Neural progenitor cell (in vitro differentiated cells): Measurements from ENCODE around the gene XRCC2. TPM values are rescaled to one million over a fixed set of nuclear protein-coding genes. Genes with fewer than 3 reads are reported as not detected.

Experiments
- DNase-seq: peaks from one replicate; pipeline ENCODE4 v3.0.0-alpha.2; 2016; ENCODE audit warnings: low spot score
- H2AFZ ChIP-seq: fragments of 200-600 bp; sonication (generic); replicated peaks from 2 replicates; pipeline ENCODE4 v1.6.1; 2016; ENCODE audit warnings: antibody characterized with exemption
- H3F3A ChIP-seq: fragments of 200-600 bp; sonication (generic); 2 replicates; pipeline ENCODE4 v1.6.1; 2016; ENCODE audit warnings: antibody characterized with exemption, low read depth
- H3K27ac ChIP-seq: fragments of 200-600 bp; sonication (generic); 2 replicates; pipeline ENCODE4 v1.5.1; 2016; ENCODE audit warnings: mild to moderate bottlenecking
- H3K27me3 ChIP-seq: fragments of 200-600 bp; sonication (generic); 2 replicates; pipeline ENCODE4 v1.6.1; 2016; ENCODE audit warnings: mild to moderate bottlenecking, moderate library complexity
- H3K36me3 ChIP-seq: fragments of 200-600 bp; sonication (generic); 2 replicates; pipeline ENCODE4 v1.5.1; 2016
- H3K4me1 ChIP-seq: fragments of 200-600 bp; sonication (generic); 2 replicates; pipeline ENCODE4 v1.6.1; 2016; ENCODE audit warnings: mixed run types
- H3K4me2 ChIP-seq: fragments of 200-600 bp; sonication (generic); 2 replicates; pipeline ENCODE4 v1.6.1; 2016
- H3K4me3 ChIP-seq: fragments of 200-600 bp; sonication (generic); 2 replicates; pipeline ENCODE4 v1.5.1; 2016
- H3K79me2 ChIP-seq: fragments of 200-600 bp; sonication (generic); 2 replicates; pipeline ENCODE4 v1.6.1; 2016; ENCODE audit warnings: low read depth
- H3K9ac ChIP-seq: fragments of 200-600 bp; sonication (generic); 2 replicates; pipeline ENCODE4 v1.6.1; 2016
- H3K9me3 ChIP-seq: fragments of 200-600 bp; sonication (generic); 2 replicates; pipeline ENCODE4 v1.5.1; 2016; ENCODE audit warnings: low read depth
- H4K20me1 ChIP-seq: fragments of 200-600 bp; sonication (generic); 2 replicates; pipeline ENCODE4 v1.6.1; 2016; ENCODE audit warnings: low read depth
- H3K27ac Mint-ChIP-seq: 3 replicates; pipeline ENCODE4 v1.8.0; 2021; ENCODE audit warnings: mixed read lengths
- H3K27me3 Mint-ChIP-seq: 2 replicates; pipeline ENCODE4 v1.8.0; 2022; ENCODE audit warnings: low read depth, mild to moderate bottlenecking, inconsistent platforms, moderate library complexity, mixed read lengths; ENCODE audit not compliant: insufficient read depth
- H3K36me3 Mint-ChIP-seq: 3 replicates; pipeline ENCODE4 v1.8.0; 2021; ENCODE audit warnings: mixed read lengths
- H3K4me1 Mint-ChIP-seq: 3 replicates; pipeline ENCODE4 v1.8.0; 2021; ENCODE audit warnings: mixed read lengths
- H3K4me3 Mint-ChIP-seq: 3 replicates; pipeline ENCODE4 v1.8.0; 2021; ENCODE audit warnings: mild to moderate bottlenecking, moderate library complexity, mixed read lengths
- H3K9me3 Mint-ChIP-seq: 3 replicates; pipeline ENCODE4 v1.8.0; 2020; ENCODE audit warnings: mixed read lengths
- CTCF ChIP-seq: fragments of 200-600 bp; sonication (generic); IDR thresholded peaks from 2 replicates; pipeline ENCODE4 v1.5.1; 2017; ENCODE audit warnings: antibody characterized with exemption, mild to moderate bottlenecking
- EZH2 ChIP-seq: fragments of 200-600 bp; sonication (generic); IDR thresholded peaks from 2 replicates; pipeline ENCODE4 v1.6.1; 2017; ENCODE audit warnings: antibody characterized with exemption, mild to moderate bottlenecking, moderate library complexity
- EZH2phosphoT487 ChIP-seq: fragments of 200-600 bp; sonication (generic); IDR thresholded peaks from 2 replicates; pipeline ENCODE4 v1.6.1; 2017; ENCODE audit warnings: antibody characterized with exemption
- total RNA-seq: library from RNA; depleted of rRNA; stranded (reverse); fragments of >200 nt; gene quantifications from 2 replicates; pipeline ENCODE4 v1.2.3, GENCODE V29; 2015; ENCODE audit warnings: low replicate concordance

XRCC2 gene
- total RNA-seq, 1 donor from 2014 or later: 51.6 TPM

- H4K20me1 ChIP-seq: peaks cover 20% of the 10 kb centered on the region
- H3K9me3 Mint-ChIP-seq: no peaks in the 10 kb centered on the region
- no peak for DNase-seq
- H3K27ac ChIP-seq: no peak overlapping the region
- H3K36me3 Mint-ChIP-seq: peaks cover 42% of the 10 kb centered on the region
- no peak overlapping the region for H3K9ac ChIP-seq
- no peak overlapping the region for H3K4me2 ChIP-seq
- peaks cover 2% of the 10 kb centered on the region for H3K27me3 Mint-ChIP-seq
- no peaks in the 10 kb centered on the region for H3K9me3 ChIP-seq
- no peaks in the 10 kb centered on the region for H3K4me1 Mint-ChIP-seq
- no peak for TF ChIP-seq EZH2phosphoT487
- TF ChIP-seq CTCF: no peak
- no peak for TF ChIP-seq EZH2
- H3K4me1 ChIP-seq: no peaks in the 10 kb centered on the region
- H3K36me3 ChIP-seq: peaks cover 13% of the 10 kb centered on the region
- H3K4me3 ChIP-seq: no peak overlapping the region
- H3K79me2 ChIP-seq: peaks cover 94% of the 10 kb centered on the region
- H3K4me3 Mint-ChIP-seq: no peak overlapping the region
- H3K27ac Mint-ChIP-seq: no peak overlapping the region
- no peak overlapping the region for H2AFZ ChIP-seq
- no peaks in the 10 kb centered on the region for H3K27me3 ChIP-seq
- no peaks in the 10 kb centered on the region for H3F3A ChIP-seq
Measured at GRCh38 chr7:152661479-152661878, 14.5 kb downstream of the XRCC2 start.

- Histone ChIP-seq H3K4me2 (no peak overlapping the region), H2AFZ (no peak overlapping the region), H3K36me3 (peaks cover 13% of the 10 kb centered on the region), H4K20me1 (peaks cover 26% of the 10 kb centered on the region), H3K9me3 (no peaks in the 10 kb centered on the region), H3K9ac (no peak overlapping the region), H3K4me3 (no peak overlapping the region), H3K27me3 (no peaks in the 10 kb centered on the region), H3K4me1 (no peaks in the 10 kb centered on the region), H3K27ac (no peak overlapping the region), H3K79me2 (peaks cover 94% of the 10 kb centered on the region), H3F3A (no peaks in the 10 kb centered on the region)
- H3K27me3 Mint-ChIP-seq: peaks cover 2% of the 10 kb centered on the region
- peaks cover 42% of the 10 kb centered on the region for H3K36me3 Mint-ChIP-seq
- no peak for DNase-seq
- H3K27ac Mint-ChIP-seq: no peak overlapping the region
- H3K4me1 Mint-ChIP-seq: no peaks in the 10 kb centered on the region
- H3K9me3 Mint-ChIP-seq: no peaks in the 10 kb centered on the region
- no peak overlapping the region for H3K4me3 Mint-ChIP-seq
- TF ChIP-seq EZH2phosphoT487 (no peak), CTCF (no peak)
Measured at GRCh38 chr7:152660021-152660420, 15.9 kb downstream of the XRCC2 start.

DNA sequence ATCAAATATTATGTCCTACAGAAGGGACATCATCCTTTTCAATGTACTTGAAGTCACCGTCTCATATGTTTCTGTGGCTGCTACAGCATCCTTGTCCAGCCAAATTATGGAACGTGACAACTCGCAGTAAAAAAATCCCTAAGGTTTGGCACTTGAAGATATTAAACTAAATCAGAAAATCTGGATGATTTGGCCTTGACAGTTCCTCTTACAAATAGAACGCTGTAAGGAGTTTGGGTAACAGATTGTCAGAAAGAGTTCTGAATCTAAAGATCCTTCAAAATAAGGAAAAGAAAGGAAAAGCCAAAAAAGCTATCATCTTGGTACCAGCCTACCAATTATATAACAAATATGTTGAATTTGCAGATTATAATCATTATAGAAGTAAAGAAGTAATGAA, 21.0 kb downstream of the XRCC2 start:
- no peak overlapping the region for H3K27ac Mint-ChIP-seq
- no peaks in the 10 kb centered on the region for H3F3A ChIP-seq
- peaks cover 7% of the 10 kb centered on the region for H3K36me3 ChIP-seq
- DNase-seq: no peak
- H3K4me2 ChIP-seq: no peak overlapping the region
- no peaks in the 10 kb centered on the region for H3K4me1 Mint-ChIP-seq
- no peak overlapping the region for H3K9ac ChIP-seq
- no peak overlapping the region for H2AFZ ChIP-seq
- peaks cover 76% of the 10 kb centered on the region for H3K79me2 ChIP-seq
- H3K27ac ChIP-seq: no peak overlapping the region
- peaks cover 38% of the 10 kb centered on the region for H3K36me3 Mint-ChIP-seq
- TF ChIP-seq EZH2: no peak
- no peak for TF ChIP-seq EZH2phosphoT487
- H3K9me3 ChIP-seq: no peaks in the 10 kb centered on the region
- no peaks in the 10 kb centered on the region for H3K4me1 ChIP-seq
- H3K4me3 Mint-ChIP-seq: no peak overlapping the region
- peaks cover 21% of the 10 kb centered on the region for H4K20me1 ChIP-seq
- no peaks in the 10 kb centered on the region for H3K27me3 ChIP-seq
- H3K9me3 Mint-ChIP-seq: no peaks in the 10 kb centered on the region
- no peak overlapping the region for H3K4me3 ChIP-seq
- no peaks in the 10 kb centered on the region for H3K27me3 Mint-ChIP-seq

- Histone ChIP-seq H3F3A (peaks cover 25% of the 10 kb centered on the region), H3K4me3 (no peak overlapping the region), H3K9me3 (no peaks in the 10 kb centered on the region), H3K27ac (no peak overlapping the region), H3K4me1 (no peaks in the 10 kb centered on the region), H2AFZ (no peak overlapping the region), H3K9ac (no peak overlapping the region), H4K20me1 (no peaks in the 10 kb centered on the region), H3K27me3 (no peaks in the 10 kb centered on the region), H3K4me2 (no peak overlapping the region), H3K36me3 (peaks cover 29% of the 10 kb centered on the region), H3K79me2 (peaks cover 22% of the 10 kb centered on the region)
- no peak for TF ChIP-seq EZH2phosphoT487
- no peak for TF ChIP-seq EZH2
- TF ChIP-seq CTCF: no peak
- Mint-ChIP-seq H3K27me3 (no peaks in the 10 kb centered on the region), H3K27ac (no peak overlapping the region), H3K4me1 (no peaks in the 10 kb centered on the region), H3K4me3 (no peak overlapping the region), H3K36me3 (peaks cover 44% of the 10 kb centered on the region), H3K9me3 (no peaks in the 10 kb centered on the region)
- DNase-seq: no peak
Measured at GRCh38 chr7:152649220-152649619, 26.7 kb downstream of the XRCC2 start.
